Measurements from ENCODE around the gene SSC5D.

Gene SSC5D

DNA sequence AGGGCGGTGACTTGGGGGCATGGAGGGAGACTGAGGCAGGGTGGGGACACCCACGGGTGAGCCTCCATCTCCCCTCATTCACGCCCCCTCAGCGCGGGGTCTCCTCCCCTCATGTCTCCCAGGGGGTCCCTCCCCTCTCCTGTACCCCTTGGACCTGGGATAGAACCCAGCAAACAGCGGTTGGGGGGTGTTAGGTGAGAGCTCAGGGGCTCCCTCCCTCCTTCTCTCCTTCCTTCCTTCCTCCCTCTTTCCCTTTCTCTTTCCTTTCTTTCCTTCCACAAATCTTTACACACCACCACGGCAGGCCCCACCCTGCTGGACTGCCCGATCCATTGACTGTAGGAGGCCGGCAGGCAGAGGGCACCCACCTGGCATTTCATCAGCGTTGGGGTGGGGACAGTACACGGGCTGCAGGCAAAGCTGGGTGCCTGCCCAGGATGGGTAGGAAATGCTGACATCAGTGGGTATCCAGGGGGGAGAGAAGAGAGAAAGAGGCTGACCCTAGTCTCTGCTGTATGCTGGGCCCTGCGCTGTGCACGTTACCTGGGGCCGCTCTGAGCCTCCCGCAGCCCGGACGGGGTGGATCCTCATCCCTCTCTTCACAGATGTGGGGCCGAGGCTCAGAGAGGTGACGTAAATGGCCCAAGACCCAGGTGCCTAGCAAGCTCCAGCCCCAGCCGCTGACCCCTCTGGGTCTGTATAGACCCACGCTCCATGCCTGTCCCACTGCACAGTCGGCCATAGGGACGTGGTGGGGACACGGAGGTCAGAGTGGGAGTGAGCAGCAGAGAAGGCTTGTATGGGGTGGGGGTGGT, 3.5 kb downstream of the SSC5D start:
- Histone ChIP-seq H3K27me3 (no peaks in the 10 kb centered on the region), H3K4me3 (ENCODE audit: low read depth, low read length) (no peak overlapping the region), H3K36me3 (no peaks in the 10 kb centered on the region; the same call in 1 of the 2 replicates), H3K9me3 (no peaks in the 10 kb centered on the region), H3K4me1 (peaks cover 17% of the 10 kb centered on the region)
- DNase-seq, result no peak
- TF ChIP-seq, protein P1, sequence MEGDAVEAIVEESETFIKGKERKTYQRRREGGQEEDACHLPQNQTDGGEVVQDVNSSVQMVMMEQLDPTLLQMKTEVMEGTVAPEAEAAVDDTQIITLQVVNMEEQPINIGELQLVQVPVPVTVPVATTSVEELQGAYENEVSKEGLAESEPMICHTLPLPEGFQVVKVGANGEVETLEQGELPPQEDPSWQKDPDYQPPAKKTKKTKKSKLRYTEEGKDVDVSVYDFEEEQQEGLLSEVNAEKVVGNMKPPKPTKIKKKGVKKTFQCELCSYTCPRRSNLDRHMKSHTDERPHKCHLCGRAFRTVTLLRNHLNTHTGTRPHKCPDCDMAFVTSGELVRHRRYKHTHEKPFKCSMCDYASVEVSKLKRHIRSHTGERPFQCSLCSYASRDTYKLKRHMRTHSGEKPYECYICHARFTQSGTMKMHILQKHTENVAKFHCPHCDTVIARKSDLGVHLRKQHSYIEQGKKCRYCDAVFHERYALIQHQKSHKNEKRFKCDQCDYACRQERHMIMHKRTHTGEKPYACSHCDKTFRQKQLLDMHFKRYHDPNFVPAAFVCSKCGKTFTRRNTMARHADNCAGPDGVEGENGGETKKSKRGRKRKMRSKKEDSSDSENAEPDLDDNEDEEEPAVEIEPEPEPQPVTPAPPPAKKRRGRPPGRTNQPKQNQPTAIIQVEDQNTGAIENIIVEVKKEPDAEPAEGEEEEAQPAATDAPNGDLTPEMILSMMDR (IDR thresholded peaks at IDR 0.05; ENCODE audit: low read depth, low read length), result no peak

- H3K4me3 ChIP-seq (ENCODE audit: low read depth, low read length), result no peak overlapping the region
- TF ChIP-seq, protein P1 (IDR thresholded peaks at IDR 0.05; ENCODE audit: low read depth, low read length), result no peak
- H3K36me3 ChIP-seq, result no peaks in the 10 kb centered on the region; the same call in 1 of the 2 replicates
- H3K9me3 ChIP-seq, result no peaks in the 10 kb centered on the region
- H3K27me3 ChIP-seq, result no peaks in the 10 kb centered on the region
- DNase-seq, result no peak
- H3K4me1 ChIP-seq, result peaks cover 10% of the 10 kb centered on the region
Measured at GRCh38 chr19:55492362-55492944, 4.2 kb downstream of the SSC5D start.

DNA sequence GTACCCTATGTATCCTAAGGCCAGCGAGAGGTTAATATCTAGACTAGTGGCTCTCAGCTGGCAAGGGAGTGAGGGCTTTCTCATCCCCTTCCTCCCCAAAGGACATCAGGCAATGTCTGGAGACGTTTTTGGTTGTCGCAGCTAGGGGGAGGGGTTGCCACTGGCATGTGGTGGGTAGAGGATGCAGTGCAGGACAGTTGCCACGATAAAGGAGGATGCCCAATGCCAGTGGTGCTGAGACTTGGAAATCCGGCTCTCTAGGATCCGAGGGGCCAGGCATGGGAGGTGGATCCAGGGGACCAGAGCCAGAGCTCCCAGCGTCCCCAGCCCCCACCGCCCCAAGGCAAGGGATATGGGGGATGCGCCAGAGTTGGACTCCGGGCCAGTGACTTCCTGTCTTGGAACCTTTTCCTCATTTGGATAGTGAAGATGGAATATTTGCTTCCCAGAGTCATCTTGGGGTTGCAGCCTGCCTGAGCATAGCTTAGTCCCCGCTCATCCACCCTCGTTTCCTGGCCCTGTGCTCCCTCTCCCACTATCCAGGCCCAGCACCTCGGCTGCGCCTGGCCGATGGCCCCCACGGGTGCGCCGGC, 4.9 kb downstream of the SSC5D start:
- Histone ChIP-seq H3K4me3 (ENCODE audit: low read depth, low read length) (no peak overlapping the region), H3K9me3 (no peaks in the 10 kb centered on the region), H3K27me3 (no peaks in the 10 kb centered on the region), H3K4me1 (peaks cover 5% of the 10 kb centered on the region), H3K36me3 (no peaks in the 10 kb centered on the region)
- no peak for DNase-seq
- TF ChIP-seq, protein P1 (IDR thresholded peaks at IDR 0.05; ENCODE audit: low read depth, low read length), result no peak

GRCh38 chr19:55493645-55494171, 5.5 kb downstream of the SSC5D start:
- Histone ChIP-seq H3K4me1 (peaks cover 2% of the 10 kb centered on the region; the same call in 1 of the 2 replicates), H3K9me3 (no peaks in the 10 kb centered on the region), H3K4me3 (ENCODE audit: low read depth, low read length) (no peak overlapping the region), H3K27me3 (no peaks in the 10 kb centered on the region), H3K36me3 (no peaks in the 10 kb centered on the region)
- TF ChIP-seq, protein P1 (IDR thresholded peaks at IDR 0.05; ENCODE audit: low read depth, low read length), result no peak
- no peak for DNase-seq

- TF ChIP-seq, protein P1 (IDR thresholded peaks at IDR 0.05; ENCODE audit: low read depth, low read length), result no peak
Measured at GRCh38 chr19:55494172-55494761, 6.0 kb downstream of the SSC5D start.

More at GRCh38 chr19:55494172-55494761, 6.0 kb downstream of the SSC5D start:
- Histone ChIP-seq H3K4me3 (ENCODE audit: low read depth, low read length) (no peak overlapping the region), H3K36me3 (no peaks in the 10 kb centered on the region), H3K27me3 (no peaks in the 10 kb centered on the region), H3K4me1 (no peaks in the 10 kb centered on the region; the same call in 1 of the 2 replicates), H3K9me3 (no peaks in the 10 kb centered on the region)
- peak; percentile 13 for DNase-seq
